Measurements from ENCODE around the gene CYB561. TPM values are rescaled to one million over a fixed set of nuclear protein-coding genes. Genes with fewer than 3 reads are reported as not detected.

The CYB561 gene
- total and polyA plus RNA-seq, 2 donors (not counting 3 experiments of a cell fraction or from before 2014, with no cell fraction given), result 34.9 to 71.1 TPM

DNA sequence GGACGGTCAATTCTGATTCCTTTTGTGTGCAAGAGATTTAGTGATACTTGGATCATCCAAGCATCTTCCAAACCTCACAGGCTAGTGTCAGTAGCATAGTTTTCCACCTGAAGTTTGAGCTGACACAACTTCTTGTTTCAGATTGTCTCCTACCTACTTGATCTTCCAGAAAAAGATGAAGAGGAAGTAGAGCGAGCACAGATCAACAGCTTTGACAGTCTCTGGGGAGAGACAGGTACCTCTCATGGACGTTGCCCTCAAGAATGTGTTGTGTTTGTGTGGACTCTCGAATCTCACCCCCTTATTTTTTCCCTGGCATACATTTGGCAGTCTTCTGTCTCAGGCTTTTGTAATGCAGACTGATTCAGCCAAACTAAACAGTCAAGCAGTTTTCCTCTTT lies 47.4 kb downstream of the CYB561 start:
- BruUV-seq (replicated peaks), result no TSS peak
- Histone ChIP-seq H3K27ac (ENCODE audit: insufficient read depth, low read depth, low read length) (no peak overlapping the region), H3K36me3 (ENCODE audit: control insufficient read depth in 2 of 2, extremely low read depth in 1 of 2, insufficient read depth in 2 of 2, low read length in 2 of 2) (no peaks in the 10 kb centered on the region), H3K4me2 (ENCODE audit: insufficient read depth, low read length) (no peak overlapping the region), H3K79me2 (ENCODE audit: control insufficient read depth, insufficient read depth, low read length) (no peaks in the 10 kb centered on the region), H3K9ac (replicated peaks; ENCODE audit: extremely low read depth, insufficient read depth, low read length) (no peak overlapping the region), H2AFZ (ENCODE audit: low read depth, low read length) (peak overlapping the region; percentile 57), H4K20me1 (replicated peaks; ENCODE audit: control insufficient read depth, extremely low read depth, insufficient read depth, low read length) (no peaks in the 10 kb centered on the region), H3K27me3 (ENCODE audit: control insufficient read depth in 2 of 2, insufficient read depth in 2 of 2, low read length in 2 of 2) (no peaks in the 10 kb centered on the region), H3K9me3 (replicated peaks; ENCODE audit: control insufficient read depth, insufficient read depth, low read length) (no peaks in the 10 kb centered on the region), H3K9me1 (replicated peaks; ENCODE audit: control insufficient read depth, extremely low read depth, insufficient read depth, low read length) (no peaks in the 10 kb centered on the region), H3K4me3 (replicated peaks in 1 of 3; ENCODE audit: insufficient read depth in 1 of 3, low read depth in 1 of 3, low read length in 3 of 3) (no peak overlapping the region), H3K4me1 (ENCODE audit: control insufficient read depth, extremely low read depth, insufficient read depth, low read length) (peaks cover 17% of the 10 kb centered on the region)
- CTCF ChIA-PET, result interaction anchor here (0.8 to 1.7 kb wide), 3 partner anchors 8 to 727 kb away, joined by 3 to 10 read pairs (median 5); no protein-coding TSS in a partner anchor
- TF ChIP-seq, protein P1, sequence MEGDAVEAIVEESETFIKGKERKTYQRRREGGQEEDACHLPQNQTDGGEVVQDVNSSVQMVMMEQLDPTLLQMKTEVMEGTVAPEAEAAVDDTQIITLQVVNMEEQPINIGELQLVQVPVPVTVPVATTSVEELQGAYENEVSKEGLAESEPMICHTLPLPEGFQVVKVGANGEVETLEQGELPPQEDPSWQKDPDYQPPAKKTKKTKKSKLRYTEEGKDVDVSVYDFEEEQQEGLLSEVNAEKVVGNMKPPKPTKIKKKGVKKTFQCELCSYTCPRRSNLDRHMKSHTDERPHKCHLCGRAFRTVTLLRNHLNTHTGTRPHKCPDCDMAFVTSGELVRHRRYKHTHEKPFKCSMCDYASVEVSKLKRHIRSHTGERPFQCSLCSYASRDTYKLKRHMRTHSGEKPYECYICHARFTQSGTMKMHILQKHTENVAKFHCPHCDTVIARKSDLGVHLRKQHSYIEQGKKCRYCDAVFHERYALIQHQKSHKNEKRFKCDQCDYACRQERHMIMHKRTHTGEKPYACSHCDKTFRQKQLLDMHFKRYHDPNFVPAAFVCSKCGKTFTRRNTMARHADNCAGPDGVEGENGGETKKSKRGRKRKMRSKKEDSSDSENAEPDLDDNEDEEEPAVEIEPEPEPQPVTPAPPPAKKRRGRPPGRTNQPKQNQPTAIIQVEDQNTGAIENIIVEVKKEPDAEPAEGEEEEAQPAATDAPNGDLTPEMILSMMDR (IDR thresholded peaks at IDR 0.05; ENCODE audit: extremely low read depth in 1 of 2, insufficient read depth in 1 of 2, low read depth in 1 of 2, low read length in 2 of 2), result no peak
- TF ChIP-seq MYC (IDR thresholded peaks at IDR 0.05; ENCODE audit: low read depth, low read length), result no peak
- no peak for TF ChIP-seq POLR2AphosphoS5 (IDR thresholded peaks at IDR 0.05; ENCODE audit: insufficient read depth, low read depth, low read length)
- no peak for TF ChIP-seq FOS (IDR thresholded peaks at IDR 0.05; ENCODE audit: borderline replicate concordance, insufficient read depth, low read length)
- no peak for TF ChIP-seq GATA2 (IDR thresholded peaks at IDR 0.05; ENCODE audit: insufficient read depth, insufficient read length, low read depth, low read length)
- no peak for TF ChIP-seq POLR2A (IDR thresholded peaks at IDR 0.05; ENCODE audit: low read depth, low read length)
- TF ChIP-seq JUN (IDR thresholded peaks at IDR 0.05; ENCODE audit: borderline replicate concordance, insufficient read depth, insufficient read length, low read depth), result no peak
- TF ChIP-seq, protein P2, sequence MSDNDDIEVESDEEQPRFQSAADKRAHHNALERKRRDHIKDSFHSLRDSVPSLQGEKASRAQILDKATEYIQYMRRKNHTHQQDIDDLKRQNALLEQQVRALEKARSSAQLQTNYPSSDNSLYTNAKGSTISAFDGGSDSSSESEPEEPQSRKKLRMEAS (IDR thresholded peaks at IDR 0.05; ENCODE audit: insufficient read depth, insufficient read length), result no peak
- no peak for TF ChIP-seq EZH2 (IDR thresholded peaks at IDR 0.05; ENCODE audit: borderline replicate concordance, low read depth, low read length, severe bottlenecking)
- intact Hi-C loops (cut with micrococcal nuclease), result no loop called here
- dilution Hi-C loops (cut with MboI; ENCODE audit: extremely low pct_ligation_motif_present, low sequenced_read_pairs), result no loop called here
- POLR2A ChIA-PET, result no interaction called here
- FAIRE-seq (peak; percentile 8), DNase-seq (ENCODE audit: low read depth, low spot score) (peak; percentile 21)

Measured in endothelial cell of umbilical vein (primary cell).